HT1080 (cell line): ENCODE data around the gene LCLAT1. TPM values are rescaled to one million over a fixed set of nuclear protein-coding genes. Genes with fewer than 3 reads are reported as not detected.
A peak's percentile ranks its signal among the peaks of the same experiment; 100 is the strongest.

Source experiments
- DNase-seq: peaks from one replicate; pipeline ENCODE4 v3.0.0-alpha.2; 2015; ENCODE audit warnings: low read depth
- total RNA-seq: library from RNA; depleted of rRNA; stranded (reverse); fragments of >200 nt; shearing (Covaris generic); gene quantifications from 2 replicates; pipeline ENCODE4 v1.2.3, GENCODE V29; 2014

LCLAT1 gene
- total RNA-seq, 1 experiment from 2014 or later = 8.4 TPM

GRCh38 chr2:30514134-30514847 lies 67.2 kb downstream of the LCLAT1 start:
- DNase-seq = peak; percentile 49

DNA sequence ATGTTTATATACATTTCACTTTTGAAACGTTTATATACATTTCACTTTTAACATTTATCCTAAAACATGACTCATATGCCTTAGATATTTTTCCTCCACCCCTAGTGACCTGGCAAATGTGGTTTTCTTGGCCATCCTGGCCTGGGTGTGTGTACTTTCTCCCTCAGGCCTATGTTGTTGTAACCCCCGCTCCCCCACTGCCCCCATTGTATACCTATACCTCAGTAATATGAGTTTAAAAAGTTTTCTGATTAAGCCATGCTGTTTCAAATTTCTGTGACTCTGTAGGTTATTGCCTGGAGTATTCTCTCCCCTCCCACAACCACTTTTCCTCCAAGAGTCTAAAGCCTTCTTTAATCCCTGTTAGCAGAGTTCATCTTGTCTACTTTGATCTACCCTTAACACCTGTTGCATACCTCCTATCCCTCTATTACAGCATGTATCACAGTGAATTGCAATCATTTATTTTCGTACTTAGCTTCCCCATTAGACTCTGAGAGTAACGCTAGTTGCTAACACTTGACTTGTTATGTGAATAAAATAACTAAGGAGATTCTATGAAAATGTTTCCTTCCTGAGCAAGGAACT lies 67.9 kb downstream of the LCLAT1 start:
- no peak for DNase-seq

- no peak for DNase-seq
Observed at GRCh38 chr2:30516166-30516565, 69.1 kb downstream of the LCLAT1 start.

DNA sequence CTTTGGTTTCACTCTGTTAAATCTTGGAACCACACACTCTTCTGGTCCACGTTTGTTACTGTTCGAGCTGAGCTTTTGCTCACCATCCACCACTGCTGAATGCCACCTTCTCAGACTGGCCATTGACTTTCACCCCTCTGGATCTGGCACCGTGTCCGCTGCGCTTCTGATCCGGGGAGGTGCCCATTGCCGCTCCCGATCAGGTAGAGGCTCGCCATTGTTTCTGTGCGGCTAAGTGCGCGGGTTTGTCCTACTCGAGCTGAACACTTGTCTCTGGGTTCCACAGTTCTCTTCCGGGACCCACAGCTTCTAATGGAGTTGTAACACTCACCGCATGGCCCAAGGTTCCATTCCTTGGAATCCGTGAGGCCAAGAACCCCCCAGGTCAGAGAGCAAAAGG lies 72.8 kb downstream of the LCLAT1 start:
- no peak for DNase-seq

DNA sequence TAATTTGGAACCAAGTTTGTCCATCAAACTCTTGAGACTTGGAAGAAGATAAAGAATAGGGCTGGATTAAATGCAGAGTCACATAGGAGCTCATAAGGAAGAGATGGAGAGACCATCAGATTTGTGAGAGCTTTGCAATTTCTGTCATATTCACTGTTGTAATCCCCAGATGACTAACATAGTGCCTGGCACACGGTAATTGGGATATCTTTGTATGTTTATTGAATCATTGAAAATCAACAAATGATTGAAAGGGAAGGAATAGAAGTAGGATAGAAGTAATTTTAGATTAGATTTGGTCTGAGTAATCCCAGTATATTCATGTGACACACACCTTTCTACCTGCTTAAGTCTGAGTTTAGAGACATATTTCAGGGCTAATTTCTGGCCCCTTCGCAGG lies 75.4 kb downstream of the LCLAT1 start:
- DNase-seq = no peak

GRCh38 chr2:30527411-30527810 lies 80.4 kb downstream of the LCLAT1 start:
- DNase-seq = no peak

GRCh38 chr2:30527859-30528258 lies 80.8 kb downstream of the LCLAT1 start:
- no peak for DNase-seq

GRCh38 chr2:30530346-30530745 lies 83.3 kb downstream of the LCLAT1 start:
- no peak for DNase-seq

GRCh38 chr2:30541680-30542079 lies 94.6 kb downstream of the LCLAT1 start:
- DNase-seq = no peak

DNA sequence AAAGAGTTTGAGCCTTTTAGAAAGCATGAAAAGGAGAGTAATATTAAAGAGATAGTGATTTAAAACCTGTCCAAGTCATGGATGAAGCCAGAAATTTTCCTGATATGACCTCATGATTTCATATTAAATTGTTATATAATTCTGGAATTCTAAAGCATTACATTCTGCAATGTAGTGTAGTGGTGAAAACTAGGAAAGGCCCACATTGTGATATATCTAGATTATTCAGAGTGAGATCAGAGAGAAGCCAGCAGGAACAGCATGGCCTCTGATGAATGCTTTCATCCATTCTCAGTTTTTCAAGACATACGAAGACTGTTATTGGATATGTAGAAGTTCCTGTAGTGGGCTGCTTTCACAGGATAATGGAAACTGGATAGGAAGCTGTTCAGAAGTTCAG lies 98.8 kb downstream of the LCLAT1 start:
- DNase-seq = no peak

- no peak for DNase-seq
Observed at GRCh38 chr2:30548386-30548785, 101.3 kb downstream of the LCLAT1 start.

DNA sequence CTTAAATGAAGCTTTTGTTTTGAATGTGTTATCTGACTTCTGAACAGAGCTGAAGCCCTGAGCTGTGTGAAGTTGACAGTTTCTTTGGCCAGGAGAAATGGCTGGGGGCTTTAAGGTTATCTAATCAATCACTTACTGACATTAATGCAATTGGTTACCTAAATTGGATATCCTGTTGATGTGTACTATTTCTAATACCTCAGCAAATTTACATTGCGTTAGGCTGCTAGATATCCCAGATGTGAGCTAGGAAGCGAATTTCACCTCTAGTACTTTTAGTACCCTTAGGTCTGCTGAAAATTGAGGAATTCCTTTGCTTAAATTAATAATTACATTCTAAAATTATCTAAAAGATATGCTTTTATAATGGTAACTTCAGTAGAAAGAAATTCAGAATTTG lies 102.0 kb downstream of the LCLAT1 start:
- no peak for DNase-seq

GRCh38 chr2:30559544-30560275 lies 112.7 kb downstream of the LCLAT1 start:
- no peak for DNase-seq

- no peak for DNase-seq
Observed at GRCh38 chr2:30561349-30561748, 114.3 kb downstream of the LCLAT1 start.

DNA sequence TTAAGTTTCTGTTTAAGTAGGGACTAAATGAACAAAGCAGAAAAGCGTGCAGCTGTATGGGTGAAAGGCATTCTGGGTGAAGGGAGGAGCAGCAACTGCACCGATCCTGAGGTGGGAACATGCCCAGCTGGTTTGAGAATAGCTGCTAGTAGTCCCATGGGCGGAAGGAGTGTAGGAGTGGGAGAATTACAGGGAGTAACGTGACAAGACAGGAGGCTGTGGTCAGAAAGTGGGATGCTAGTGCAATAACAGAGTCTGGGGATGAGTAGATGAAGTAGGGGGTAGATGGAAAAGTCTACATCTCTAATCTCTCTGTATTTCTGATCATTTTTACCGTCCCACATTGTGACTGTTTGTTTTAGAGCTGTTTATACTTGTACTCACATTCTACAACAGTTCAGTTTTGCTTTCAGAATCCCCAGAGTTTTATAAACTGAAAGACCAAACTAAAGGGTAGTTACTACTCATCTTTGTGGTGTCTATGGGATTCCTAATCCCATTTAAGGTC lies 118.9 kb downstream of the LCLAT1 start:
- no peak for DNase-seq

GRCh38 chr2:30566631-30567030 lies 119.6 kb downstream of the LCLAT1 start:
- DNase-seq = no peak

- no peak for DNase-seq
Observed at GRCh38 chr2:30567317-30567716, 120.3 kb downstream of the LCLAT1 start.

DNA sequence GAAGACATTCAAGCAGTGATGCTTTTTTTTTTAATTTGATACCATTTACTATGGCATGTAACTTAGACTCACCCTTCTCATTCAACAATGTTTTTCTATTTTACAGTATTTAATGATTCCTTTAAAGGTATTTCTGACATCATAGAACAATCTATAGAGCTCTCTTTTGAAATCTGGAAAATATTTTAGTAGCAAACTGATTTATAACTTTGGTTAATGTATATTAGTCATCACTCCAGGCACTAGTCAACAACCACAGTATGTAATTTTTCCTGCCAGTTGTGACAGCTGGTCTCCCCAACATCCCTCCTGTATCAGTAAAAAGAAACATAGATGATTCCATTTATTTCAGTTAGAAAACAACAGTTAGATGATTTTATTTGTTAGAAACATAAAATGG lies 122.9 kb downstream of the LCLAT1 start:
- DNase-seq = no peak

- no peak for DNase-seq
Observed at GRCh38 chr2:30577151-30577550, 130.1 kb downstream of the LCLAT1 start.

- DNase-seq = no peak
Observed at GRCh38 chr2:30580391-30580790, 133.3 kb downstream of the LCLAT1 start.

DNA sequence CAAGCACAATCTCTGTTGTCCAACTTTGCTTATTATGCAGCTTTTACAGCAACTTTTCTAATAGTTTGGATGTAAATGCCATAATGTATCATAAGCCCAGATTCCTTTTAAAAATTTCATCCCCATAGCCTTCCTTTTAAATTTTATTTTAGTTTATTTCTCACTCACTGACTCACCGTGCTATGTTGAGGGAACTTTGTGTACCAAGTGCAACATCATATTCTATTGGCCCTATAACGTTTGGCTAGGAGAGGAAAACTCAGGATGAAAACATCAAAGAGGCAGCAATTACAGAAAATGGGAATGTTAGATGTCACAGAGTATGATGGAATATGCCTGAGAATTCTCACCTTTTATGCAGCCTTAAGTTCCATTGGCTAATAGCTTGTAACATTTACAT lies 135.5 kb downstream of the LCLAT1 start:
- no peak for DNase-seq

DNA sequence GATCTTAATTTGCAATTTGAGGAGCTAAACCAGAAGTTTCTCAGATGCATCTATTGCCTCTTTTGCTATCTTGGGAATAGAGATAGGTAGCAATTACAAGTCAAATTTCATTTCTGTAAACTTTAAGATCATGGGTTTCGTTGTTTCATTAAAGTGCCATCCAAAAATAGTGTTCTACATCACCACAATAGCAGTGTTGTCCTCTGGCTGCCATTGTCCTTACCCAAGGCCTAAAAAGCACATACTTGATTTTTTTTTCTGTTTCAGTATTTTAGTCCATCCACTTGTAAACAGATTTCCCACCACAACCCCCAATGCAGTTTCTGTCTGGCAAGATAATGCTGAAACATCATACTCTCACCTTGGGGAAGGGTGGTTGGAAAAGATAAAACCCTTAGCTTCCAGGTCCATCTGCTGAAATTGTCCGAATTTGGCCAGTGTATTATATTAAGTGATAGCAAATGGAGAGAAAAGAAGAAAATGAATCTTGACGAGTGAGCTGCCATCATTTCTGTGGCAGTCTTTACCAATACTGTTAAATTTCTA lies 136.2 kb downstream of the LCLAT1 start:
- no peak for DNase-seq
